22Rv1 (cell line): ENCODE results near the gene RNF39.

Source experiments
- ZFX ChIP-seq: fragments of 450-650 bp; IDR thresholded peaks from 2 replicates; pipeline ENCODE4 v1.6.1; 2017; ENCODE audit warnings: antibody characterized with exemption, borderline replicate concordance
- TF ChIP-seq, protein P1 (sequence below): fragments of 450-650 bp; IDR thresholded peaks from 2 replicates; pipeline ENCODE4 v1.5.1; 2017; ENCODE audit warnings: mild to moderate bottlenecking

DNA sequence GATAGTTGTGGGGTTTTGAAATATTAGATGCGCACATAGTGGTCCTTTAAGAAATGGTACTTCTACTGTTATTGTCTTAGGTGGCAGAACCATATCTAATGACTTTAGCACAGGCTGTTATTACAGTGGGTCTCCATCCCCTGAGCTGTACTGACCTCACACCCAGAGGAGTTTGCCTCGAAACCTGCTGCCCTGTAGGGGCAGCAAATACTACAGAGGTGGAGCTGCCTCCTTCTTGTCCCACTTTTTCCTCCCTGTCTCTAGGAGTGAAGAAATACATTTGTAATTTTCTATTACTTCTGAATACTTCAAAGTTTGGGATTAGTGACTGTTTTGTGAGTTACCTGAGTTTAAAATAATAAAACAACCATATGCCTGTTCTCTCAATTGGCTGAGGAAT lies 29.1 kb upstream of the RNF39 start:
- TF ChIP-seq, protein P1, sequence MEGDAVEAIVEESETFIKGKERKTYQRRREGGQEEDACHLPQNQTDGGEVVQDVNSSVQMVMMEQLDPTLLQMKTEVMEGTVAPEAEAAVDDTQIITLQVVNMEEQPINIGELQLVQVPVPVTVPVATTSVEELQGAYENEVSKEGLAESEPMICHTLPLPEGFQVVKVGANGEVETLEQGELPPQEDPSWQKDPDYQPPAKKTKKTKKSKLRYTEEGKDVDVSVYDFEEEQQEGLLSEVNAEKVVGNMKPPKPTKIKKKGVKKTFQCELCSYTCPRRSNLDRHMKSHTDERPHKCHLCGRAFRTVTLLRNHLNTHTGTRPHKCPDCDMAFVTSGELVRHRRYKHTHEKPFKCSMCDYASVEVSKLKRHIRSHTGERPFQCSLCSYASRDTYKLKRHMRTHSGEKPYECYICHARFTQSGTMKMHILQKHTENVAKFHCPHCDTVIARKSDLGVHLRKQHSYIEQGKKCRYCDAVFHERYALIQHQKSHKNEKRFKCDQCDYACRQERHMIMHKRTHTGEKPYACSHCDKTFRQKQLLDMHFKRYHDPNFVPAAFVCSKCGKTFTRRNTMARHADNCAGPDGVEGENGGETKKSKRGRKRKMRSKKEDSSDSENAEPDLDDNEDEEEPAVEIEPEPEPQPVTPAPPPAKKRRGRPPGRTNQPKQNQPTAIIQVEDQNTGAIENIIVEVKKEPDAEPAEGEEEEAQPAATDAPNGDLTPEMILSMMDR = no peak
- no peak for TF ChIP-seq ZFX
